Measurements from ENCODE around the gene NELFCD. TPM values are rescaled to one million over a fixed set of nuclear protein-coding genes. Genes with fewer than 3 reads are reported as not detected.

The NELFCD gene
- total and polyA plus RNA-seq, 2 experiments from 2014 or later = 36.3 to 57.4 TPM

DNA sequence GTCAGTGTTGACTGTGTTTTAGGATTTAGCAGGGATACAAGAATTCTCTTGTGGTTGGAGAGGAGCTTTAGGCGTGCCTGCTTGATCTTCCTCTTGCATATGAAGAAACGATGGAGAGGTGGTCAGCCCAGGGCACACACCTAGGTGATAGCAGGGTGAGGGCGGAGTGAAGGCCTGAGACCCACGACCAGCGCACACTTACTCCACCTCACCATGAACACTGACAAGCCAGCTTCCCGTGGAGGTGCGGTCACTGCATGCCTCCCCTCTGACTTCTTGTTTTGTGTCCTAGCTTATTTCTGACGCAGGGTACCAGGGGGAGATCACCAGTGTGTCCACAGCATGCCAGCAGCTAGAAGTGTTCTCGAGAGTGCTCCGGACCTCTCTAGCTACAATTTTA, 8.1 kb downstream of the NELFCD start:
- Histone ChIP-seq H3K4me2 (ENCODE audit: unreplicated experiment) (no peak overlapping the region), H3K4me1 (ENCODE audit: insufficient read depth) (no peaks in the 10 kb centered on the region; the same call in 1 of the 2 replicates), H3K36me3 (ENCODE audit: low read depth) (peaks cover 48% of the 10 kb centered on the region; the same call in 1 of the 2 replicates), H3K9me2 (ENCODE audit: insufficient read depth) (no peaks in the 10 kb centered on the region), H3K9ac (no peak overlapping the region), H3K27me3 (replicated peaks; ENCODE audit: insufficient read depth) (no peaks in the 10 kb centered on the region), H4K20me1 (ENCODE audit: insufficient read depth) (no peaks in the 10 kb centered on the region), H3K27ac (no peak overlapping the region), H2AFZ (no peak overlapping the region), H3F3A (ENCODE audit: insufficient read depth) (peaks cover 21% of the 10 kb centered on the region), H3K9me3 (ENCODE audit: low read depth) (no peaks in the 10 kb centered on the region), H3K79me2 (ENCODE audit: insufficient read depth) (peaks cover 39% of the 10 kb centered on the region), H3K4me3 (no peak overlapping the region)
- in situ Hi-C loops (cut with MboI) = no loop called here
- TF ChIP-seq EZH2 (IDR thresholded peaks at IDR 0.05; ENCODE audit: insufficient read depth, poor library complexity, severe bottlenecking) = no peak
- no peak for TF ChIP-seq EZH2phosphoT487 (IDR thresholded peaks at IDR 0.05; ENCODE audit: insufficient read depth, low read depth)
- DNase-seq = no peak
- WGBS, 2 experiments (ENCODE audit: low coverage in 1 of 2, low lambda C conversion rate in 2 of 2, missing lambda C conversion rate in 2 of 2) = 96 to 97% methylated on average over 10 of the region's 10 CpGs

DNA sequence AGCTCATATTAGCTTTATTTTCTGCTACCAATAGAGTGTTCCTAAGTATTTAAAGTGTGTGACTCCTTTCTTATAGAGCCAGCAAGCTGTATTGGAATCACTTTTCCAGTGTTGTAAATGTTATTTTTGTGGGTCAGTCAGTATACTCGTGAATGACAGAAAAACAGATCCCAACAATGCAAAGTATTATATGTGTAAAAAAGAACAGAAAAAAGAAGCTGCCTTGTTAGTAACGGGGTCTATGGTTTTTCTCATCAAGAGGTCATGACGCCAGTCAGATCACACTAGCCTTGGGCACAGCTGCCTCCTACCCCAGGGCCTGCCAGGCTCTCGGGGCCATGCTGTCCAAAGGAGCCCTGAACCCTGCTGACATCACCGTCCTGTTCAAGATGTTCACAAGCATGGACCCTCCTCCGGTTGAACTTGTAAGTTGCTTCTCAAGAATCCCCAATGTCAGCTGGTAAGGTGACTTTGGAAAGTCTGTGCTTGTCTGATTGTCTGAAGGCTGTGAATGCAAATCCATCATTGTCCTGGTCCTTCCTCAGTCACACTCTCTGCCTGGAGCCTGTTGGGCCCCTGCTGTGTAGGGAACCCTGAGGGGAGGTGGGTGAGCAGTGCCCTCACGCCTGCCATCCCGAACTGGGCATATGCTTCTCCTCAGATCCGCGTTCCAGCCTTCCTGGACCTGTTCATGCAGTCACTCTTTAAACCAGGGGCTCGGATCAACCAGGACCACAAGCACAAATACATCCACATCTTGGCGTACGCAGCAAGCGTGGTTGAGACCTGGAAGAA, 9.8 kb downstream of the NELFCD start:
- Histone ChIP-seq H3K36me3 (ENCODE audit: low read depth) (peaks cover 48% of the 10 kb centered on the region; the same call in 1 of the 2 replicates), H3K79me2 (ENCODE audit: insufficient read depth) (peaks cover 22% of the 10 kb centered on the region), H4K20me1 (ENCODE audit: insufficient read depth) (no peaks in the 10 kb centered on the region), H3K9ac (no peak overlapping the region), H3K4me1 (ENCODE audit: insufficient read depth) (no peaks in the 10 kb centered on the region), H2AFZ (no peak overlapping the region), H3K27me3 (replicated peaks; ENCODE audit: insufficient read depth) (no peaks in the 10 kb centered on the region), H3K27ac (no peak overlapping the region), H3K9me3 (ENCODE audit: low read depth) (no peaks in the 10 kb centered on the region), H3K4me2 (ENCODE audit: unreplicated experiment) (no peak overlapping the region), H3F3A (ENCODE audit: insufficient read depth) (peaks cover 30% of the 10 kb centered on the region), H3K9me2 (ENCODE audit: insufficient read depth) (no peaks in the 10 kb centered on the region), H3K4me3 (no peak overlapping the region)
- no peak for TF ChIP-seq EZH2 (IDR thresholded peaks at IDR 0.05; ENCODE audit: insufficient read depth, poor library complexity, severe bottlenecking)
- no peak for TF ChIP-seq EZH2phosphoT487 (IDR thresholded peaks at IDR 0.05; ENCODE audit: insufficient read depth, low read depth)
- no peak for DNase-seq
- in situ Hi-C loops (cut with MboI) = no loop called here
- WGBS, 2 experiments (ENCODE audit: low coverage in 1 of 2, low lambda C conversion rate in 2 of 2, missing lambda C conversion rate in 2 of 2) = 84 to 85% methylated on average over 14 of the region's 14 CpGs

DNA sequence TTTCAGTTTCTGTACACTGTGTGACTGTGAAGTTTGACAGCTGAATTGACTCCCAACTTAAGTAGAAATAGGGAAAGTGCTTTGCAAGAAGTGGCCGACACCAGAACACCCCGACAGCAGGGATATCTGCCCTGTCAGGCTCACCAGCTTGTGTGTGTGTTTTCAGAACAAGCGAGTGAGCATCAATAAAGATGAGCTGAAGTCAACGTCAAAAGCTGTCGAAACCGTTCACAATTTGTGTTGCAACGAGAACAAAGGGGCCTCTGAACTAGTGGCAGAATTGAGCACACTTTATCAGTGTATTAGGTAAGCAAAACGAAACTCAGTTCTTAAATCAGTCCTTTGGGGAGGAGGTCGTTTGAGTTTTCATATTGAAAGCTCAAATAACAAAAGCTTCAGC, 10.7 kb downstream of the NELFCD start:
- H3K36me3 ChIP-seq (ENCODE audit: low read depth) = peaks cover 54% of the 10 kb centered on the region; the same call in 1 of the 2 replicates
- in situ Hi-C loops (cut with MboI) = no loop called here
- H3K4me2 ChIP-seq (ENCODE audit: unreplicated experiment) = no peak overlapping the region

DNA sequence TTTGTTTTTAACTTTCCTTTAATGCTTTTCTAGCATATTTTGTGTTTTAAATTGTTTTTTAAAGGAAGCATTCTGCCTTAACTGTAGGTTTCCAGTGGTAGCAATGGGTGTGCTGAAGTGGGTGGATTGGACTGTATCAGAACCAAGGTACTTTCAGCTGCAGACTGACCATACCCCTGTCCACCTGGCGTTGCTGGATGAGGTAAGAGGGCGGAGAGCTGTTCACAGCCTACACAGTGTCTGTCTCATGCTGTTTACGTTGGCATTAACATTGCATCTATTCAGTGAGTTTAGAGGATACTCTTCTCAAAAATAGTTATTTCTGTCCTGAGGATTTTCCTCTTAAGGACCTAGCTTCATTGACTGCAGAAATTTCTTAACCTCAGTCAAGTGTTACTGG, 11.9 kb downstream of the NELFCD start:
- H3K4me2 ChIP-seq (ENCODE audit: unreplicated experiment) = no peak overlapping the region
- no peaks in the 10 kb centered on the region for H3K4me1 ChIP-seq (ENCODE audit: insufficient read depth)
- H3K9ac ChIP-seq = no peak overlapping the region
- no peaks in the 10 kb centered on the region for H3K27me3 ChIP-seq (replicated peaks; ENCODE audit: insufficient read depth)
- H3K79me2 ChIP-seq (ENCODE audit: insufficient read depth) = peaks cover 2% of the 10 kb centered on the region
- no peak for DNase-seq
- no peak overlapping the region for H3K4me3 ChIP-seq
- TF ChIP-seq EZH2phosphoT487 (IDR thresholded peaks at IDR 0.05; ENCODE audit: insufficient read depth, low read depth) = no peak
- TF ChIP-seq EZH2 (IDR thresholded peaks at IDR 0.05; ENCODE audit: insufficient read depth, poor library complexity, severe bottlenecking) = no peak
- peaks cover 53% of the 10 kb centered on the region; the same call in 1 of the 2 replicates for H3K36me3 ChIP-seq (ENCODE audit: low read depth)
- in situ Hi-C loops (cut with MboI) = no loop called here
- H3K27ac ChIP-seq = no peak overlapping the region
- no peak overlapping the region for H2AFZ ChIP-seq
- H3K9me2 ChIP-seq (ENCODE audit: insufficient read depth) = no peaks in the 10 kb centered on the region
- WGBS, 2 experiments (ENCODE audit: low coverage in 1 of 2, low lambda C conversion rate in 2 of 2, missing lambda C conversion rate in 2 of 2) = 83 to 91% methylated on average over 3 of the region's 3 CpGs
- H3K9me3 ChIP-seq (ENCODE audit: low read depth) = no peaks in the 10 kb centered on the region
- H3F3A ChIP-seq (ENCODE audit: insufficient read depth) = peaks cover 40% of the 10 kb centered on the region
- no peaks in the 10 kb centered on the region for H4K20me1 ChIP-seq (ENCODE audit: insufficient read depth)

More for the DNA sequence above, 10.7 kb downstream of the NELFCD start:
- Histone ChIP-seq H3K27ac (no peak overlapping the region), H2AFZ (no peak overlapping the region), H3F3A (ENCODE audit: insufficient read depth) (peaks cover 38% of the 10 kb centered on the region), H3K27me3 (replicated peaks; ENCODE audit: insufficient read depth) (no peaks in the 10 kb centered on the region), H3K9me2 (ENCODE audit: insufficient read depth) (no peaks in the 10 kb centered on the region), H3K4me1 (ENCODE audit: insufficient read depth) (no peaks in the 10 kb centered on the region), H3K9me3 (ENCODE audit: low read depth) (no peaks in the 10 kb centered on the region), H3K79me2 (ENCODE audit: insufficient read depth) (peaks cover 14% of the 10 kb centered on the region), H3K9ac (no peak overlapping the region), H4K20me1 (ENCODE audit: insufficient read depth) (no peaks in the 10 kb centered on the region), H3K4me3 (no peak overlapping the region)
- TF ChIP-seq EZH2phosphoT487 (IDR thresholded peaks at IDR 0.05; ENCODE audit: insufficient read depth, low read depth) (no peak), EZH2 (IDR thresholded peaks at IDR 0.05; ENCODE audit: insufficient read depth, poor library complexity, severe bottlenecking) (no peak)
- no peak for DNase-seq
- 93 to 94% methylated on average over 9 of the region's 9 CpGs for WGBS, 2 experiments (ENCODE audit: low coverage in 1 of 2, low lambda C conversion rate in 2 of 2, missing lambda C conversion rate in 2 of 2)

Data from GM23248 (cell line).